Cardiac muscle cell (in vitro differentiated cells and primary cell): ENCODE results near the gene COL27A1. TPM values are rescaled to one million over a fixed set of nuclear protein-coding genes. Genes with fewer than 3 reads are reported as not detected.

Source experiments
- DNase-seq, 2 donors: peaks; one replicate each; pipeline versions ENCODE4 v3.0.0 to v3.0.0-alpha.2; 2010 to 2017; ENCODE audit warnings: low read depth in 1 of 2, low spot score in 1 of 2
- H3K27ac ChIP-seq: fragments of 200-600 bp; sonication (generic); 2 replicates; pipeline ENCODE4 v1.5.1; 2016
- H3K27me3 ChIP-seq: fragments of 200-600 bp; sonication (generic); 2 replicates; pipeline ENCODE4 v1.6.0; 2016; ENCODE audit warnings: control low read depth
- H3K36me3 ChIP-seq: fragments of 200-600 bp; sonication (generic); 2 replicates; pipeline ENCODE4 v1.5.1; 2016; ENCODE audit warnings: control low read depth
- H3K4me1 ChIP-seq: fragments of 200-600 bp; sonication (generic); 2 replicates; pipeline ENCODE4 v1.8.1; 2017; ENCODE audit warnings: low read depth, mild to moderate bottlenecking, mixed run types
- H3K4me3 ChIP-seq: fragments of 200-600 bp; sonication (generic); 2 replicates; pipeline ENCODE4 v1.5.1; 2016; ENCODE audit warnings: mild to moderate bottlenecking
- H3K9me3 ChIP-seq: fragments of 200-600 bp; sonication (generic); 2 replicates; pipeline ENCODE4 v1.5.1; 2017; ENCODE audit warnings: low read depth, mild to moderate bottlenecking, control low read depth
- polyA plus RNA-seq: library from polyadenylated mRNA; unstranded; fragments of >200 nt; fragmentation: Nextera tagmentation; extraction: Ambion mirVana; gene quantifications from 2 replicates; pipeline ENCODE4 v1.2.1, GENCODE V29; 2016
- total RNA-seq: library from RNA; depleted of rRNA; stranded (reverse); fragments of >200 nt; gene quantifications from 2 replicates; pipeline ENCODE4 v1.2.3, GENCODE V29; 2016
- TF ChIP-seq, protein P1 (sequence below): IDR thresholded peaks from 2 replicates; pipeline ENCODE4 v1.5.1; 2012; ENCODE audit warnings: low read depth, mild to moderate bottlenecking, low read length

Gene COL27A1
- total and polyA plus RNA-seq, 2 experiments from 2014 or later, result 12.2 to 19.2 TPM

DNA sequence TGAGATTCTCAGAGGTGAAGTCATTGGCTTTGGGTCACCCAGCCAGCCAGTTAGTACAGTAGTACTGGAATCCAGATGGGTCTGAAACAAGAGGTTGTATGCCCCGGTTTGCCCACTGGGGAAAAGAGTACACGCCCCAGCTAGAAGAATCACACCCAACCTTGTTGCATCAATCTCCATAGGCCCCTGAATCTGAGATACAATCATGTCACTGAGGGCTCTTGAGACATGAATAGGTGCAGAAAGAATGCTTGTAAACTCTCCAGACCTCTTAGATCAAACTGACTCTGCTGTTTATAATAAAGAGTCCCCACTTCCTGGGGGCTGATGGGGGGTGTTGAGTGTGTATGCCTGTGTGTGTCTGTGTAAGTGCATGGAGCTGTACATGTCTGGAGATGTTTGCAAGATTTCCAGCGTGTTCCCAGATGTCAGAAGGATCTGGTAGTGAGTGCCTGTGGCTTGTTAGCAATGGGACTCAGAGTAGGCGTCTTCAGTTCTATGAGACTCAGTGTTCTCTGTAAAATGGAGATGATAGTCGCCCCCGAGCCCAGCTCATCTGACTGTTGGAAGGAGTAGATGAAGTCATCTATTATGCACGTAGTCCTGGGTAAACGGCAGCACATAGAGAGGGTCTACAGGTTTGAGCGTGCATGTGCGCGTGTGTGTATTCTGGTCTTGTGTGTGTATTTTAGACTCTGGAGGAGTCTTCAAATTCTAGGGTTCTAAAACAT lies 48.2 kb downstream of the COL27A1 start:
- DNase-seq, result no peak
- no peak overlapping the region for H3K27ac ChIP-seq
- H3K27me3 ChIP-seq, result no peaks in the 10 kb centered on the region
- H3K36me3 ChIP-seq, result no peaks in the 10 kb centered on the region
- H3K4me1 ChIP-seq, result peaks cover 24% of the 10 kb centered on the region
- H3K9me3 ChIP-seq, result no peaks in the 10 kb centered on the region
- TF ChIP-seq, protein P1, sequence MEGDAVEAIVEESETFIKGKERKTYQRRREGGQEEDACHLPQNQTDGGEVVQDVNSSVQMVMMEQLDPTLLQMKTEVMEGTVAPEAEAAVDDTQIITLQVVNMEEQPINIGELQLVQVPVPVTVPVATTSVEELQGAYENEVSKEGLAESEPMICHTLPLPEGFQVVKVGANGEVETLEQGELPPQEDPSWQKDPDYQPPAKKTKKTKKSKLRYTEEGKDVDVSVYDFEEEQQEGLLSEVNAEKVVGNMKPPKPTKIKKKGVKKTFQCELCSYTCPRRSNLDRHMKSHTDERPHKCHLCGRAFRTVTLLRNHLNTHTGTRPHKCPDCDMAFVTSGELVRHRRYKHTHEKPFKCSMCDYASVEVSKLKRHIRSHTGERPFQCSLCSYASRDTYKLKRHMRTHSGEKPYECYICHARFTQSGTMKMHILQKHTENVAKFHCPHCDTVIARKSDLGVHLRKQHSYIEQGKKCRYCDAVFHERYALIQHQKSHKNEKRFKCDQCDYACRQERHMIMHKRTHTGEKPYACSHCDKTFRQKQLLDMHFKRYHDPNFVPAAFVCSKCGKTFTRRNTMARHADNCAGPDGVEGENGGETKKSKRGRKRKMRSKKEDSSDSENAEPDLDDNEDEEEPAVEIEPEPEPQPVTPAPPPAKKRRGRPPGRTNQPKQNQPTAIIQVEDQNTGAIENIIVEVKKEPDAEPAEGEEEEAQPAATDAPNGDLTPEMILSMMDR, result no peak
- H3K4me3 ChIP-seq, result no peak overlapping the region

- no peak overlapping the region for H3K4me3 ChIP-seq
- no peaks in the 10 kb centered on the region for H3K36me3 ChIP-seq
- H3K4me1 ChIP-seq, result peaks cover 24% of the 10 kb centered on the region
- no peak overlapping the region for H3K27ac ChIP-seq
- no peaks in the 10 kb centered on the region for H3K9me3 ChIP-seq
- no peak for DNase-seq
- no peaks in the 10 kb centered on the region for H3K27me3 ChIP-seq
- TF ChIP-seq, protein P1, result no peak
Observed at GRCh38 chr9:114204265-114204664, 48.9 kb downstream of the COL27A1 start.

DNA sequence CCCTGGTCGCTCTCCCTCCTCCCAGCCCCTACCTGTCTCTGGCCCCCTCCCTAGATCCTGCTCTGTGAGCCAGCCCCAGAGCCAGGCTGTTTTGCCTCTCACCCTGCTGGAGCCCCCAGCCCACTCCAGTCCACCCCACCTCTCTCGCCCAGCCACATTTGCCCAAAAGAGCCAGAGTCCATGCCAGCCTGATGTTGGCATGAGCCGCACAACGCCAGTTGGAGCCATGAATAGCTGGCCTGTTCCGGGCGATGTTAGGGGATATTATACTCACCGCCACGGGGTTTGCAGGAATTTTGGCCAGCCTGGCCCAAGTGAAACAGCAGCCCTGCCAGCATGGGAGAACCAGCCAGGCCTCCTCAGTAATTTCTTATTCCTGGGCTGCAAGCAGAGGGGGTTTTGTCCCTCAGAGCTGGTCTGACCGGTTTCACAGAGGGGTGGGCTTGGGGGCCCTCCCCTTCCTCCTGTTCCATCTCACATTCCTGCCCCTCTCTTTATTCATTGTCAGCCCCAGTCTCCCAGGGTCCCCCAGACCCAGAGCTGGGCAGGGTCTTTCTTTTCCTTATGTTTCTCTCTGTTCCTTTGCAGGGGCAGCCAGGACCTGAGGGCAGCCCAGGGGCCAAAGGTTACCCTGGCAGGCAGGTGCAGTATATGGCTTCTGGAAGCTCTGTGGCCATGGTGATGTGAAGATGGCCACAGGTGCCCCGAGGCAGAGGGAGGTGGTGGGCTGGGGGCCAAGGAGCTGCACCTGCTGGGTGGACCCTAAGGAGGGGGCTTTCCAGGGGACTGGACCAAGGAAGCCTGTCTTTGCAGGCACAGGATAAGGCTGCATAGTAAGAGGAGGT lies 50.1 kb downstream of the COL27A1 start:
- Histone ChIP-seq H3K4me1 (peaks cover 24% of the 10 kb centered on the region), H3K36me3 (no peaks in the 10 kb centered on the region), H3K27ac (no peak overlapping the region), H3K9me3 (no peaks in the 10 kb centered on the region), H3K4me3 (no peak overlapping the region), H3K27me3 (no peaks in the 10 kb centered on the region)
- no peak for DNase-seq
- TF ChIP-seq, protein P1, result no peak

DNA sequence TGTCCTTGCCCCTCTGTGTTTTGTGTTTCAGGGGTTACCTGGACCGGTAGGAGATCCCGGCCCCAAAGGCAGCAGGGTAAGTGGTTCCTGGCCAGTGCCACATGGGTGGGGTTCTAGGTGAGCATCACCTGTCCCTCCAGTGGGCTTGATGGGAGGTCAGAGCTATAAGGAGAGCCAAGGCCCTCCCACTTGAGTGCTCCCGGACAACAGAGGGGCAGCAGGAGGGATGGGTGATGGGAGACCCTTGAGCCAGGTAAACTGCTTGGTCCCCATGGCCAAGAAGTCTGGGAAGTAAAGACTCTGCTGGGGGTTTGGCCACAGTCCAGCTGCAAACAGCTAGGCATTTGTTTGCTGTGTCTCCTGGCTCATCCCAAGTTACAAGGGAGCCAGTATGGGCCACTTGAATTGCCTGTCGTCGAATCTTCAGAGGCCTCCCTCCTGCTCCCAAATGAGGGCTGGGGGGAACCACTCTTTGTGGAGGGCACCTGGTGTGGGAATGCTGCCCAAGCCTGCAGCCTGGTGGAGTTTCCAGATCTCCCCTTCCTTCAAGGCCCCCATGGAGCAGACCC lies 51.0 kb downstream of the COL27A1 start:
- Histone ChIP-seq H3K4me1 (peaks cover 24% of the 10 kb centered on the region), H3K9me3 (no peaks in the 10 kb centered on the region), H3K4me3 (no peak overlapping the region), H3K36me3 (no peaks in the 10 kb centered on the region), H3K27me3 (no peaks in the 10 kb centered on the region), H3K27ac (peak overlapping the region; percentile 76)
- DNase-seq, result no peak
- TF ChIP-seq, protein P1, result no peak

- DNase-seq, result peak; percentile 10 to 79
- H3K9me3 ChIP-seq, result no peaks in the 10 kb centered on the region
- TF ChIP-seq, protein P1, result no peak
- no peaks in the 10 kb centered on the region for H3K36me3 ChIP-seq
- no peak overlapping the region for H3K4me3 ChIP-seq
- no peaks in the 10 kb centered on the region for H3K27me3 ChIP-seq
- peaks cover 24% of the 10 kb centered on the region for H3K4me1 ChIP-seq
- H3K27ac ChIP-seq, result peak overlapping the region; percentile 76
Observed at GRCh38 chr9:114207034-114207810, 51.9 kb downstream of the COL27A1 start.
